LNCaP clone FGC (cell line): Measurements from ENCODE around the gene NT5C1A.

Experiments used
- DNase-seq: peaks from one replicate; pipeline ENCODE4 v3.0.0-alpha.2; 2011; ENCODE audit warnings: low read depth
- H3K4me3 ChIP-seq: 2 replicates; pipeline ENCODE4 v1.5.1; 2011; ENCODE audit warnings: mild to moderate bottlenecking, low read depth, low read length, control low read depth
- TF ChIP-seq, protein P1 (sequence below): IDR thresholded peaks from 2 replicates; pipeline ENCODE4 v1.5.1; 2012; ENCODE audit warnings: mild to moderate bottlenecking; ENCODE audit not compliant: control insufficient read depth, insufficient read depth; ENCODE audit errors: extremely low read depth

Gene NT5C1A

DNA sequence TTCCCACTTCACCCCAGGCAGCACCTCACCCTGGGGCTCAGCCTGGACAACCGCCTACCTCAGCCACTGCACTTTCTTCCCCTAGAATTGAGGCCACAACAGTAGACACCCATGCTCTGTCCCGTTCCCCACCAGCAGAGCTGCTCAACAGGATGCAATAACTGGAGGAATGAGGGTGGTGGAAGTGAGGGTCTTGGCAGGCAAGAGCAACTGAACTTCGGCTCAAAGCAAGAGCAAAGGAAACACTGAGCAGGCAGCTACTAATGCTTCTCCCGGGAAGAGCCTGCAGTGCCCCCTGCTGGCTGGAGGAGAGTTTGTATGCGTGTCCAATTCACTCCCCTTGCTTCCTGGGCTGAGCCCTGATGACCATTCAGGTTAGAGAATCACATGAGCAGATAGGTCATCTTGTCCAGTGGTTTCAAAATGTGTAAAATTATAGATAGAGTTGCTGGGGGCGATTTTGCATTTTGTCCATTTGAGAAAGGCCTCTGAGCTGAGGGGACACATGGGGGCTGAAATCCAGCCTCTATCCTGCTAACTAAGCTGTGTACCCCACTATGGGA, 13.9 kb downstream of the NT5C1A start:
- DNase-seq, result peak; percentile 40
- no peak overlapping the region for H3K4me3 ChIP-seq

DNA sequence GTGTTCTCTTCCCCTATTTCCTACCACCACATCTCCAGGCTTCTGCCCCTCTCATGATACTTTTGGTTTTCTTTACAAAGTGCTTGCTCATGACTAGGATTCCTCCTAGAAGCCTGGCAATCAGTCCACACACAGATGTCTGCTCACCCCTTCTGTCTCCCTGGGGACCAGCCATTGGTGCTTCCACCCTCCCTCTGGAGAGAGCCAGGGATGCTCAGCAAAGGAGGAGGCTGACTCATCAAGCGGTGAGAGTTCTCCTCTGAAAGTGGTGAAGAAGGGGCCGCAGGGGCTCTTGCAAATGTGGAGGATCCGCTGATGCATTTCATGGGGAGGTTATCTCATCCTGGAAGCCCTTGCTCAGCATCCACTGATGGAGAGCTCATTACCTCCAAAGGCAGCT, 14.5 kb downstream of the NT5C1A start:
- H3K4me3 ChIP-seq, result no peak overlapping the region
- TF ChIP-seq, protein P1, sequence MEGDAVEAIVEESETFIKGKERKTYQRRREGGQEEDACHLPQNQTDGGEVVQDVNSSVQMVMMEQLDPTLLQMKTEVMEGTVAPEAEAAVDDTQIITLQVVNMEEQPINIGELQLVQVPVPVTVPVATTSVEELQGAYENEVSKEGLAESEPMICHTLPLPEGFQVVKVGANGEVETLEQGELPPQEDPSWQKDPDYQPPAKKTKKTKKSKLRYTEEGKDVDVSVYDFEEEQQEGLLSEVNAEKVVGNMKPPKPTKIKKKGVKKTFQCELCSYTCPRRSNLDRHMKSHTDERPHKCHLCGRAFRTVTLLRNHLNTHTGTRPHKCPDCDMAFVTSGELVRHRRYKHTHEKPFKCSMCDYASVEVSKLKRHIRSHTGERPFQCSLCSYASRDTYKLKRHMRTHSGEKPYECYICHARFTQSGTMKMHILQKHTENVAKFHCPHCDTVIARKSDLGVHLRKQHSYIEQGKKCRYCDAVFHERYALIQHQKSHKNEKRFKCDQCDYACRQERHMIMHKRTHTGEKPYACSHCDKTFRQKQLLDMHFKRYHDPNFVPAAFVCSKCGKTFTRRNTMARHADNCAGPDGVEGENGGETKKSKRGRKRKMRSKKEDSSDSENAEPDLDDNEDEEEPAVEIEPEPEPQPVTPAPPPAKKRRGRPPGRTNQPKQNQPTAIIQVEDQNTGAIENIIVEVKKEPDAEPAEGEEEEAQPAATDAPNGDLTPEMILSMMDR, result no peak
- DNase-seq, result no peak

More for the DNA sequence above, 13.9 kb downstream of the NT5C1A start:
- TF ChIP-seq, protein P1, result peak; percentile 85

DNA sequence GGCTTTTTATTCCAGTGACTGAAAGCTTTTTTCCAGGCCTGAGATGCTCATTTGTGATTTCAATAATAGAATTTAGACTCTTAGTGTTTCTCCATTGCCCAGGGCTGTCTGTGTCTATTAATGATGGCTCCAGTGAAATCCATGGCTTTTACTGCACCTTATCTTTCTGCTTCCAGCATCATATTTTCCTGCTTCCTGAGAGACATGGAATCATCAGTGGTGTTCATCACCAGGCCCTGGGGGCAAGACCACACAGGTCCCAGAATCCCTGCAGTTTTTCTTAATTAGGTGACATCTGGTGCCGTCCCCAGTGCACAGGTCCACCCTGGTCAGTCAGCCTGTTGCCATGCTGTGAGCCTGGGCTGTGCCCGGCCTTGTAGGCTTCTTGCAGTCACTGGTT, 15.5 kb downstream of the NT5C1A start:
- no peak overlapping the region for H3K4me3 ChIP-seq
- TF ChIP-seq, protein P1, result no peak

DNA sequence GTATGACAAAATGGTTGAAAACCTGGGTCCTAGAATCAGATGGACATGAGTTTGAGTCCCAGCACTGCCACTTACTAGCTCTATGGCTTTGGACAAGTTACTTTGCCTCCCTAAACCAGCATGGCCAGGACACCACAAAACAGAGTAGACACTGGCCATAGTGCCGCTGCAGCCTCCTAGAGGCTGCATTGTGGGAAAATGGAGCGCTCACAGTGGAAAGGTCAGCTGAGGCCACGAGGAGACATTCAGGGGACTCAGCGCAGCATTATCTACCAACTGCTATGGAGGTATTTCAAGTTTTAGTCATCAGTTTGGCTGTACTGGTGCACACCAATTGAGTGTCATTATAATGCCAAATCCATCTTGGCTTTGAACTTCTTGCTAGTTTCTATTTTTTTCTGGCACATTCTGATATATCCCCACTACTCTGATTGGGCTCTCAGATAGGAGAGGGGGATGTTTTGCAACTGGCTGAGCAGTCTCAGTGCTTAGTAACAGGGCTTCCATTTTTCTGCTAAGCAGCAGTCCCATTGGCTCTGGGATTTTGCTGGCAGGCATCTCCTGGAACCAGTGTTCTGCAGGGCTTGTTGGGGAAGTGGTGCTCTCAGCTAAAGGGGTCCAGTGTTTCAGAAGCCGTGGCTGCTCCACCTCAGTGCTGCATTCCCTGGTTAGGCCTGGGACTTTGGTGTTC, 16.2 kb downstream of the NT5C1A start:
- no peak overlapping the region for H3K4me3 ChIP-seq
- no peak for DNase-seq
- TF ChIP-seq, protein P1, result no peak

More for the DNA sequence above, 15.5 kb downstream of the NT5C1A start:
- DNase-seq, result no peak

DNA sequence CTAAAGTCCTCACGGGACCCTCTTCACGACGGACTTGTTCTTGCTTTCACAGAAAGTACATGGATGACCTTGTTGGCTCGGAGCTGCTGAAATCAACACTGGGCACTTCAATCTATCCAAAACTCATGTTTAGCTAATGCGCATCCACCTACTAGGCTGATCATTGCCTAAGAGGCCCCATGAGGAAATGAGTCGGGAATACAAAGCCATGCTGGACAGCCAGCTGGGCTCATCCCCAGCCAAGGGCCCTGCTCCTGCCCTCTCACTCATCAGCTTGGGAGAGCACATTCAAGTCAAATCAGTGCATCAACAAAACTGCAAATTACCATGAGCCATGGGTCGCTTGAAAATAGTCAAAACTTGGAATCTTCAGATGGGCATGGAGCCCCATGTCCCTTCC, 17.6 kb downstream of the NT5C1A start:
- TF ChIP-seq, protein P1, result no peak
- H3K4me3 ChIP-seq, result no peak overlapping the region
- DNase-seq, result no peak

DNA sequence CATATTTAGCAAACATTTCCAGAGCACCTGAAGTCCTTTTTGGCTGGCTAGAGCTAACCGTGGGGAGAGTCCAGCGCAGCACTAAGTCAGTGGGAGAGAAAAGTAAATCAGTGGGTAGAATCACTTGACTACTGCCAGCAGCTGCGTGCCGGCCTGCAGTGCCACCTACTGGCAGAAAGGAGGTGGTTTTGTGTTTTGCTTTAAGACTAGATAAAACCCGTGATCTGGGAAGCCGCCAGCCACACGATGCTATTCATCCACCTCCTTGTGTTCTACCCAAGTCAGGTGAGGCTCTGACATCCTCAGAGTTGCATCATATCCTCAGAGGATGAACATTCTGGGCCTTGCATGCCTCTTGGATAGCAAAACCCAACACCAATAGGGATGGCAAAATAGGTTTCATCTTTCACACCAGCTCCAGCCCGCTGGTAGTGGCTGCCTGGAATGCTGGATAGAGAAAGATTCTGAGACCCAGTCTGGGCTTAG, 18.3 kb downstream of the NT5C1A start:
- H3K4me3 ChIP-seq, result no peak overlapping the region
- peak; percentile 85 for DNase-seq
- TF ChIP-seq, protein P1, result peak; percentile 96
